GM19395 (cell line): ENCODE results near the gene PSMA1.
"Not testable (repeated sequence)": the region's sequence is repeated elsewhere in the genome, so short reads cannot be mapped to it uniquely, and the experiment has no call there.

Source experiments
- ATAC-seq: cut with Tn5 transposase; IDR thresholded peaks from one replicate; pipeline ENCODE4 v1.9.1; 2021; ENCODE audit warnings: mild to moderate bottlenecking, moderate library complexity; ENCODE audit not compliant: unreplicated experiment

PSMA1 gene

DNA sequence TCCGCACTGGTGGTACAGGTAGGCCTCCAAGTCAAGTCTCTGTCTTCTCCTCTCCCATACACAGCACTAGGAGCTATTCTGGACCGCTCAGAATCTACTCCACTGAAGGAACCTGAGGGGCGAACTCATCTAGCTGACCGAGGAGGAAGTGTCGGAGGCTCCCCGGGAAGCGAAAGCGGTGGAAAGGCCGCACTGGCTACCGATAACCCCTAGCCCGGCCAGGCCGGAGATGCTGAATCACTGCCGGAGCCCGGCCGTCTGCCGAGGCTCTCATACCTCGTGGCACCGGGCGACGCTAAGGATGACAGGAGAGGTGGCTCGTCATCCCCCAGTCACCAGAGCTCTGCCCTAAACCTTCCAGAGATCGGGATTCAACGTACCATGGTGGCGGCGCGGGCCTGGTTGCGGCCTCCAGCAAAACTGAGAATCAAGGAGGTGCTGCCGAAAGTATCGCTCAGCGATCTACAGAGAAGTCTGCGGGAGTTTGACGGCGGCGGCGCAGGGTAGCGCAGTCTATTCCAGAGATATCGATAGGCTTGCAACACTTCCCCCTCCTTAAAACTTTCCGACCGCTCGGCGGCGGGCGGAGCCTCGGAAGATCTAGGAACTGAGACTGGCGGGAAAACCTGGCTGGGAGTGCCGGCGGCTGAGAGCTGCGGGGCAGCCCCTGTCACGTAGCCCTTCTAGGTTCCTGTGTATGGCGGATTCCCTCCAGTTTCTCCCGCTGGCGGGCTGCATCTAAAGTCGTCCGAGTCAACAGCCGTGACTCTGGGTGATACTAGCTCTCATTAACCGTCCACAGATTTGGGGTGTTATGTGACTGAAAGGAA lies at the start of gene PSMA1:
Gene PSMA1, minus strand, starts transcription at position 470 of the 830 bp plus-strand sequence. Its CDS starts 87 bp downstream, at position 383.
- ATAC-seq: peak; percentile 93

DNA sequence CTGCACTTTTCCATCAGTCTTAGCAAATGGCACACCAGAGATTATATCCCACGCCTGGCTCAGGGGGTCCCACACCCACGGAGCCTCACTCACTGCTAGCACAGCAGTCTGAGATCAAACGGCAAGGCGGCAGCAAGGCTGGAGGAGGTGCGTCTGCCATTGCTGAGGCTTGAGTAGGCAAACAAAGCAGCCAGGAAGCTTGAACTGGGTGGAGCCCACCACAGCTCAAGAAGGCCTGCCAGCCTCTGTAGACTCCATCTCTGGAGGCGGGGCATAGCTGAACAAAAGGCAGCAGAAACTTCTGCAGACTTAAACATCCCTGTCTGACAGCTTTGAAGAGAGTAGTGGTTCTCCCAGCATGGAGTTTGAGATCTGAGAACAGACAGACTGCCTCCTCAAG lies 49.3 kb upstream of the PSMA1 start:
- not testable (repeated sequence) for ATAC-seq

DNA sequence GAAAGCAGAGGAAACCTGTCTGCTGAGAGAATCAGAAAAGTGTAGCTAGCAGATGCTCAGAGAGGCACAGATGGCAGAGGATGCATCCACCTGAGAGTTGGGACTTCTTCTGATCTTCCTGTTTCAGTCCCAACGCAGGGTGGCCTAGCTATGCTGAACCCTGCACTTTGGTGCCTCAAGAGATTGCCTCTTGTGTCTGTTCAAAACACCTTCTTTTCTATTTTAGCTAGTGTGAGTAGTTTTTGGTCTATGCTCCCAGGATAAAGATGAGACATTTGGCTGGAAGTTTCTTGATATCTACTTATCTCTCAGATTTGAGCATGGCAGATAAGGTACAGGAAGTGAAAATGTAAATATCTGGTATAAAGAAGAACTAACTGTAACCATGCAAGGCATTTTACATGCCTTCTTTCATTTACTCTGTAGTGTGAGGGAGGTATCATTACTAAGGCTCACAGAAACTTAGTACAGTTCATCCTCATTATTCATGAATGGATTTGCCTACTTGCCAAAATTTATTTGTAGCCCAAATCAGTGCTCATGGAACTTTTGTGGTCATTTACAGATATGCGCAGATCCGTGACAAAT lies 47.0 kb upstream of the PSMA1 start:
- no peak for ATAC-seq

DNA sequence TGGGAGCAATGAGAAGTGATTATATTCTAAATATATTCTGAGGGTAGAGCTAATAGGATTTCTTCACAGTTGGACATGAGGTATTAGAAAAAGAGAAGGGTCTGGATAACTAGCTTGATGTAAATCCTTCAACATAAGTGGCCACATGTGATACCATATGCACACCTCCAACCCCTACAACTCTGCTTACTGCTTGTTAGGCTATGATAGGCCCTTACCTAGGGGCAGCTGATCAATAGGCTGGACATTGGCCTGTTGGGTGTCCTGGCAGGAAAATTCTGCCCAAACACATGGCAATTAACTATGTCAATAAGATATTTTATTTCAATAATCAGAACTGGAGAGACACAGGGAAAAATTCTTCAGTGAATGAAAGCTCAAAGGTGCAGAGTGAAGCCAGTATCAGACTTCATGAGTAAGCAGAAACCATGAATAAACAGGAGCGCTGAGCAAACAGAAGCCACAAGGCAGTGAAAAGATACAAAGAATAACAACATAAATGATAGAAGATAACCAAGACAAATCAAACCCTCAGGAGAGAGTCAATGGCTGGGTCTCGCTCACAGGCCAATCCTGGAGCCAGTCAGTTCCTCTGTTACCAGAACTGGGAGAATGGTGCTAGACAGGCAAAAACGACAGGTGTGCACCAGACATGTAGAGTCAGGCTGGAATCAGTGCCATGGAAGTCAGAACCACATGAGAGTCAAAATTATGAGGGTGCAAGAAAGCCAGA lies 46.3 kb upstream of the PSMA1 start:
- no peak for ATAC-seq

DNA sequence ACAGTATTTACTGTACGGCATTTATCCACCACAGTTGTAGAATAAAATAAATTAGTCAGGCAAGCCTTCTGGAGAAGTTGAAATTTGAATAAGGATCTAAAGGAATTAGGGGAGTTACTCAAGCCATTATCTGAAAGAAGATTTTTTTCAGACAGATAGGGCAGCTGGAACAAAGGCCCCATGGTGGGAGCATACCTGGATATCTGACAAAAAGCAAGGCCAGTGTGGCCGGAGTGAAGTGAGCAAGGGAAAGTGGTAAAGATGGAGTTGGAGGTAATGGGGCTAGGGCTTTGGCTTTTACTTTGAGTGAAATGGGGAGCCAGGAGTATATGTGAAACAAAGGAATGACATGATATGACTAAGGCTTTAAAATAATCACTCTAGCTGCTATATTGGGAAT lies 45.7 kb upstream of the PSMA1 start:
- ATAC-seq: no peak

DNA sequence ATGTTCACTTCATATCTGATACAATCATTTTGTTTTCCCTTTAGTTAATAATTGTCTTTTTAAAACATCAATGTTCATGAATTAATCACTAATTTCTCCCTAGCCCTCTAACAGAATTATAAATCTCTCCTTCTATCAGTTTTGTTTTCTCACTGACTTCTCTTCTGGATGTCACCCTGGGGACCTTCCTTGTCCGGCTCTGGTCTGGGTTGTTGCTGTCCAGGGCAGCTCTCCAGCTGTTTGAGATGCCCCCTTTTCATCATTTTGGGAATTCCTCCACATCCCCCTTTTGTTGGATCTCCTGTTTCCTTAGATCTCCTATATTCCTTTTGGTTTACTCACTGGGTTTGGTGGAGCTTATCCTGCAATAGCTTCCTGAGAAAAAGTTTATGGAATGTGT lies 35.6 kb upstream of the PSMA1 start:
- ATAC-seq: no peak

DNA sequence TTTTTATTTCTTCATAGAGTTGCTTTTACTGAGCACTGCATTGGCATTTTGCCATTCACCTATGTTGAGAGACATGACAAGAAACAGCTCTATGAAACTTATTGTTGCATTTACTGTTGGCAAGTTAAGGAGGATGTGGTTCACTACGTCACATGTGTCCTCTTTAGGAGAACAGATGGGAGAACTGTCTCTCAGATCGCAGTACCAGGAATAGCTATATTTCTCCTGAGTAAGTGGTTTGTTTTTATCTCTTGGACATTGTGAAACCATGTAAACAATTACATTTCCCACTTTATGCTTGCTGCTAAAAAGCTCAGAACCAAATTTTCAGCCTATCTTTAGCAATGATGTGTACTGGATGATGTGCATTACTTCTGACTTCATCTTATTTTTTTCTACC lies 34.8 kb upstream of the PSMA1 start:
- peak; percentile 79 for ATAC-seq

DNA sequence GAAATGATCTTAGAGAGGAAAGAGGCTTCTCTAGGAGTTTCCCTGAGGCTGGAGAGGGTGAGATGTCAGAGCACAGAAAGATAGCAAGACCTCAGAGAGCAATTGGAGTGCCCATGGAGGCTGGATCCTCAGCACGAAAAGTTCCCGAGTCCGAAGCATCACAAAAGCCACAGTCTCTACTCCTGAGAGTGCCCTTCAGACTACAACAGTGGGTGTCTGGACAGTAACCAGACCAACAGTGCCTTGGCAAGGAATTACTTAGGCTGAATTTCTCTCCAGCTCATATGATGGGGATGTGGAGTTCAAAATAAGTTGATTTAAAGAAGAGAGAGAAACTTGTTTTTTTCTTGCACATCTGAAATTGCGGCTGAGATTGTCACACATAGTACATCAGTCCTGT lies 31.9 kb upstream of the PSMA1 start:
- ATAC-seq: no peak

DNA sequence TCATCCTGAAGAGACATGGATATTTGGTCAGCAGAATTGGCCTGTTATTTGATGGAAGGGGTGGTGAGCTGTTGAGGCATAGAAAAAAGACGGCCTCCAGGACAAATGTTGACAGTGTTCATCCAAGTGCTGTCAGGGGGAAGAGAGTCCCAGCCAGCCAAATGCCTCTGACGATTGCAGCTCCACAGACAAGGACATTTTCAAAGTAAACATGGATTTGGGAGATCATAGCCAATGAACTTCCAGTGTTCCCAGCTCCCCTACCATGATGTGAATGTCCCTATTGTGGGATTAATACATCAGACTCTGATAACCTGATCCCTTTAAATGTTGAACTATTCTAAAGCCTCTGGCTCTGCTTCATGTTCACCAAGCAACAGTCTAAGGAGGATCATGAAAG lies 31.2 kb upstream of the PSMA1 start:
- no peak for ATAC-seq

DNA sequence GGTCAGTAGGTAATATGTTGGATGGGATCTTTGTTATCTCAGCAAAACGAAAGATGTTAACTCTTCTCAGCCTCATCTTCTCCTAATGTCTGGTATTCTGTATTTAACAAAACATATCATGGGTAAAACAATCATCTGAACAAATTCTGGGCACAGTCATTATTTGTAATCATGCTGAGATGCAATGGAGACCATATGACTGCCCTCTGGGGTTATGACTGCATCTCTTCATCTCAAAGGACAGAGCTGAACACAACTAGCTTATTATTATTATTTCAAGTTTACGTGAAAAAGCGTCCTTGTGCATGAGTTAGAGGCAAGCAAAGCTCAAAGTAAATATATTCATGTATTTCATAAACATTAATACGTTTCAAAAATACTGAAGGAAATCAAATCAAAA lies 29.7 kb upstream of the PSMA1 start:
- ATAC-seq: no peak

DNA sequence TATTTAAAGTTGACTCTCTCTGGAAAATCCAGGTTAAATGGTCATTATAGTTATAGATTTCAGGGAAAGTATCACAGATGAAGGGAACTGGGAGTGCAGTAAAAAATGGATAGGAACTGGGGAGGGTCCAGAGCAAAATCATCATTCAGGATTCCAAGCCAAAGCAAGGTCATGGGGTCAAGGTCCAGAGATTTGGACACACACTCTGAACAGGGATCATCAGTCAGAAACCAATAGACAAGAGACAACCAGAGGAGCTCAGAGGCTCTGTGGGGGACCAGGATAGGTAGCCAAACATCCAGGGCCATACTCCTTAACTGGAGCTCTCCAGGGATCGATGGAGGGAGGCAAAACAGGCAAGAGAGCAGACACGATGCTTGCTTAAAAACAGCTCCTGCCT lies 27.3 kb upstream of the PSMA1 start:
- no peak for ATAC-seq

DNA sequence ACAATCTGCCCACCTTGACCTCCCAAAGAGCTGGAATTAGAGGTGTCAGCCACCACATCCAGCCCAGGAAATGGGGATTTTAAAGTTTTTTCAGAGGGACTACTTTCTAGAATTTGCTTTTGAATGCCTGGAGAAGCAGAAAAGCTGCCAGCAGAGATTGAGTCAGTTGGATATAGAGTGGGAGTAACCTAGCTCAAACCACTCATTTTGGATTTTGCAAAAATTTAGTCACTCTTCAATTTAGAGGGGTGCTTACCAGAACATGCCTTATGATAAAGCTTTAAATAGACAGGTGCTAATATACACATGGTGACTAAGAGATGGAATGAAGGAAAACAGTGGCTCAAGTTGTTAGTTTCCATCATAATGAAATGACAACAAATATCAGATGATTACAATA lies 26.5 kb upstream of the PSMA1 start:
- ATAC-seq: no peak

DNA sequence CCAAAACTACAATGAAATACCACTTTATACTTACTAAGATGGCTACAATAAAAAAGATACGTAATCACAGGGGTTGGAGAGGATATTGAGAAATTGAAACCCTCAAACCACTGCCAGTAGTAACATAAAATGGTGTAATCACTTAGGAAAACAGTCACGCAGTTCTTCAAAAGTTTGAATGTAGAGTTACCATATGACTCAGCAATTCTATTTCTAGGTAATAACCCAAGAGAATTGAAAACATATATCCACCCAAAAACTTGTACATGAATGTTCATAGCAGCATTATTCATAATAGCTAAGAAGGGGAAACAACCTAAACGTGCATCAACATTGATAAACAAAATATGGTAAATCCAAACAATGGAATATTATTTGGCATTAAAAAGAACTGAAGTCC lies 24.4 kb upstream of the PSMA1 start:
- peak; percentile 93 for ATAC-seq

DNA sequence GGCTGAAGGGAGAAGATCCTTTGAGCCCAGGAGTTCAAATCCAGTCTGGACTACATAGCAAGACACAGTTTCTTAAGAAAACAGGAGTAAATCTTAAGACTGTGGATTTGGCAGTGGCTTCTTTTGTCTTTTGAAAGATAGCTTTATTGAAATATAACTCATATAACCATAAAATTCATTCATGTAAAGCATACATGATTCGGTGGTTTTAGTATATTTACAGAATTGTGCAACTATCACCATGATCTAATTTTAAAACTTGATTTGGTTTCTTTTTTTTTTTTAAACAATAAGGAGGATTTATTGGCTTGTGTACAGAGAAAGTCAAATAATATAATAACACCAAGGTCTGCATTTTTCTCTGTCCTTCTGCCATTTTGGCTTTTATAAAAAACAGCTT lies 23.1 kb upstream of the PSMA1 start:
- no peak for ATAC-seq

DNA sequence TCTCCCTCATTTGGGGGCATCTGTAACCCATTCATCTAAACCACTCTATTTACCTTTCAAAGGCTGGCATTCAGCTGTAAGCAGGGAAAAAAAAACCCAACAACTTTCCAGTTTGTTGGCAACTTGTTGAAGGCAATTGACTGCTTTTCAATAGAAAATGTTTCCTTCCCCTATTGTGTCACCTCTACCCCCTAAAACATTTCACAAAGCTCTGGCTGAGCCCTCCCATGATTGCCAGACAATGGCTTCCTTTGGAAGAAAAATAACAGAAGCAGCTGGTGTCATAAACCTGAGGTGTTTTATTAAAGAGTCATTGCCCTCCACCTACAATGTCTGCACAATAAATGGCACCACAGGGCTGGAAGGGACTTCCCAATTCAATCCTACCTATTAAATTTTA lies 22.1 kb upstream of the PSMA1 start:
- no peak for ATAC-seq

DNA sequence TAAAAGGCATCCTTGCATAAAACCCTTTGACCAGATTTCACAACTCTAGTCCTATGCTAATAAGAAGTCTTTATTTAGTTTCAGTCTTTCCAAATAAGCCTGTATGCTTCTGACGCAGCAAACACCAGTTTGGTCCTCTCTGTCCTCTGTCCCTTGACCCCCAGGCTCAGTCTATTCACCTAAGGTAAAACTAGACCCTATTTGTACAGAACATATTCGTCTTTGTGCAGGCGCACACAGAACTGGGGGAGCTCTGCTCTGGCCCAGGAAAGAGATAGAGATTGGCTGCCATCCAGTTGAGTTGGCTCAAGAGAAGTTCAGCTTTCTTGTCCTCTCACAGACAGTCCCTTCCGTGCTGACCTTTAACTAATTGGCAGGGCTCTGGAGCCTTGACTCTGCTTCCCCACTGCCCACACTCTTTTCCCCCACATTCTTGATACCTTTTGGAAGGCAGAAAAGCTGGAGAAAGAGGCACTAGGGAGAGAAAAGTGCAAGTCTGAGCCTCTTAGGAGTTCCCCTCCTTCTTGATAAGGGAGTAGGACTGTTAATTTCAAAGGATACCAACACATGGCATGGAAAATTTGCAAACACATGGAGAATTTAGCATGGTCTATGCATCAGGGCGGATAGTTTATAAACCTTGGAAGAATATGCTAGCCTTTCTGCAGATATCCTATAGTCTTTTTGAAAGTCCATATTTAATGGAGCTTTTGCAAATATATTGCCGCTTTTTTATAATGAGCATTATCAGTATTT lies 21.2 kb upstream of the PSMA1 start:
- no peak for ATAC-seq

DNA sequence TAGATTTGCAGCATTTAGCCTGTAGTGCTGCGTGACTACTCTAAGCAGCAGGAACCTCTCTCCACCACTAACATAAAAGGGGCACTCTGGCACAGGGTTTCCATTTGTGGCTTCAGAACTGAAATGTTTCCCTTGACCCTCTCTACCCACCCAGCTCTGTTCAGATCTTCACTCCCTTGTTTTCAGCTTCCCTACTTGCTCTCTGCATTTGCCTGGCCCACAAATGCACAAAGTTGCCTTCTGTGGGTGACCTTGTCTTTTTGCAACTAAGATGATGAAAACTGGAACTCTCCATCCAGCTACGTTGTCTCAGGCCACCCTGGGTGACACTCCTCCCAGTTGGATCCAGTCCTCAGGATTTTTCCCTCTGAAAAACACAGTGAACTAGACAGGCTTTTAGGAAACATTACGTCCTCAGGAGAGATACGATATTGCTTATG lies 19.8 kb upstream of the PSMA1 start:
- no peak for ATAC-seq

DNA sequence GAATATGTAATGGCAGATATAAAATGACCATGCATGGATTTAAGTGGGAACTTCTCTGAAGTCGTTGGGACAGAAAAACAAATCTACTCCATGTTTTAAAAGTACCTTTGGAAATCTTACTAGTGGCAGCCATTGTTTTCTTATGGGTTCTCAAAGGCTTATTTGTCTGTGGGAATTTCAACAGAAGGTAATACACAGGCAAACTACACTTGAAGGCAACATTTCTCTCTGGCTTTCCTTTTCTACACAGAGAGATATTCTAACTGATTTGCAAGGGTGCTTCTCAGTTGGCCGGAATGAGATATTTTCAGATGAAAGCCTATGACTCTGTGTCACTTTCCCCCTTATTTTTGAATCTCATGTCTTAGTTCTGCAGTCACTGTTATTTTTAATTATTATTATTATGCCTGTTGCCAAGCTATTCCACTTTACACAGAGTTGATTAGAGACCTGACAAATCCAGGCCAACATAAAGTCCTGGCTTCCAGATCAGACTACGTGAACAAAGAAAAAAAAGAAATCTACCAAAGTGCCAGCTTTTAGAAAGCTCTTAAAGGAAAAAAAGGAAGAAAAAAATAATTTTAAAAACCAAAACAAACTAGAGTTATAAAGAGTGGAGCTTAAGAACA lies 18.9 kb upstream of the PSMA1 start:
- ATAC-seq: no peak

DNA sequence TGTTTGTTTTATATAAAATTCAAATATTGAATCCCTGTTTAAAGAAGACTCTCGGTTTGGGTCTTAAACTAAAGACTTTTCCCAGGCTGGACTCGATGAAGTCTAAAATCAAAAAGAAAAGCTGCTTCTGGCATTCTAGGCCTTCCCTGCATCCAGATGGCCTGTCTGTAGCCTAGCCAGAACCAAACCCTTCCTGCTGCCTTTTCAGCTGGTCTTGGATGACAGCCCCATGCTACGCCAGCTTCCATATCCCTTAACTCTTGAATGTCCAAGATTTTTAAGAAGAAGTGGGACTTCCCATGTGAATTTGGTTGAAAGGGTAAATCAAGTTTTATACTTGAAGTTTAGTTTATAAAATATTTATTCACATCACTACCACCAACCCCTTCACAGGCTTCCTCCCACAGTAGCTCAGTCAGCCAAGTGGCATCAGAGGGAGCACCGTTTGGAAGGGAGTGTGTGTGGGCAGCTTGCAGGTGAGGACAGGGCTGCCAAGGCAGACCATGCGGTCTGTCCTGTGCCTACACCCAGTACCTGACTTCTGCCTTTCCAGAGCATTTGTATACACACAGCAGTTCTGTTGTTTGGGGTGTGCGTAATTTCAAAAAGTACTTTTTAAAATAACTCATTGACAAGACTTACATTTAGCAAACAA lies 18.2 kb upstream of the PSMA1 start:
- ATAC-seq: no peak

DNA sequence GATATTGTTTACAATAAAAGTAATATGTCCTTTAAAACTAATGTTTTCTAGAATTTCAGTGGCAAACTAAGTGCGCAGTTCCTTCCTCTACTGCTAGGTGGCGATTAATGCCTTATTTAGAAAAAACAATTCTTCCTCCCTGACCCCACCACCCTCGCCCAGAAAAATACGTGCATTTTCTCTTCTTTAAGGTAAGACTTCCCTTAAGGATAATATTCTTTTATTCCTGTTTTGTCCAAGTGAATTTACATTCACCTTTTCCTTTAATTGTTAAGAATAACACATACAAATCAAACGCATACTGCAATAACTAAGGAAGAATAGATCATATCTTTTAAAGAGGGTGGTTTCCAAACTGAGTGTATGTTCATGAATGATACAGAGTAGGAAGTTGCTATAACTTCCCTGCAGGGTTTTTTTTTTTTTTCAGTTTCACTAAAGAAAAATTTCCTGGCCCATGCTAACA lies 17.0 kb upstream of the PSMA1 start:
- peak; percentile 80 for ATAC-seq
